HG03439 (cell line): ENCODE data around the gene ZFX.
A peak's percentile ranks its signal among the peaks of the same experiment; 100 is the strongest.
"Not testable (repeated sequence)": the region's sequence is repeated elsewhere in the genome, so short reads cannot be mapped to it uniquely, and the experiment has no call there.

Experiments used
- ATAC-seq: cut with Tn5 transposase; IDR thresholded peaks from one replicate; pipeline ENCODE4 v1.9.1; 2021; ENCODE audit warnings: mild to moderate bottlenecking, moderate library complexity; ENCODE audit not compliant: unreplicated experiment

ZFX gene

DNA sequence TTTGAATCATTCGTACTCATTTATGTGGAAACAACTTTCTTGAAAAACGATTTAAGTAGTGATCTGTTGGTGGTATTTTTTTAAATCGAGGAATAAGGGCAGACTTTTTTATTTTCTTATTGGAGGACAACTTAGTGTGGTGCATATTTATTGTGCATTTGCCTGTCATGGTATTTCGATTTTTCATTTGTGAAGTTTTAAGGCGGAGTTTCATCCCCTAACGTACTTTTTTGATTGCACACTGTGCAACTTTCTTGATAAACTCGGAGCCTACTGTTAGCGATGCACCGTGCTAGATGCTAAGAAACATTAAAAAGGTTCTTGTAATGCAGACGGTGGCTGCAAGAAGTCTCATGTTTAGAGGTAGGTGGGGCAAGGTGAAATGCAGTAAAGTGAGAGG lies 1.4 kb downstream of the ZFX start:
- no peak for ATAC-seq

DNA sequence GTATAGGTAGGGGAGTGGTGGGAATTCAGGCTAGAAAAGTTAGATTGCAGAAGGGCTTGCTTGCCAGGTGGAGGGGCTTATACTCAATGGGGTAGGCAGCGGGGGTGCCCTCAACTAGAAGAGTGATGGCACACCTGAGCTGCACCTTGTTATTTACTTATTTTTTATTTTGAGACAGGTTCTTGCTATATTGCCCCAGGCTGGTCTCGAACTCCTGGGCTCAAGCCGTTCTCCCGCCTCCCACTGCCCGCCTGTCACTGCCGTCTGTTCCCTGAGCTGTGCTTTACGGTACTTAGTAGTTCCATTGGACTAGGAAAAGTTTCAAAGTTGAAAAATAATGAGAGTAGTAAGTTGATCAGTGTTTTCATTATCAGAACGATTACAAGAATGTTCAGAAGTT lies 2.0 kb downstream of the ZFX start:
- ATAC-seq: no peak

DNA sequence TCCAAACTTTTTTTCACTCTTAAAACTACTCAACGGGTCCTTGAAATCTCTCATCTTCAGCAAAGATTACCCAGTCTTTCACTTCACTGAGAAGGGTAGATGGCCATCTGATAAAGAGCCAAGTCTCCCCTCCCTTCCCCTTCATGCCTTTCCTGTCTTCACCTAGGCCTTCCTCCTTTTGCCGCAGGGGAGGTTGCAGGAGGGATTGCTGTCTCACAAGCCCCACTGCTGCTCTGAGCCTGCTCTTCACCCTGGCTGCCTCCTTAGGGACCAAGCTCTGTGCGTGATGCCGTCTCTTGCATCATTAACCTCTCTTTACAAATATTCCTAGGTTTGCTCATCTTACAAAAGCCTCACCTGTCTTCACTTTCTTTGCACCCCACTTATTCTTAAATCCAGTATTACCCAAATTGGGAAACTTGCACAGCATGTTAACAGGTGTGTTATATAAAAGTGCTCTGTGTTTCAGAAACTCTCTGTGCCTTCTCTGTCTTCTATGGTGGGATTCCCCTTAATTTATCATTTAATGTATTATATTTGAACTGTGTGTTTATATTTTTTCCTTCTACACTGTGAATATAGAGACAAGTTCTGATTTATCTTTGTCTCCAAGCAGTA lies 3.8 kb downstream of the ZFX start:
- ATAC-seq: no peak

DNA sequence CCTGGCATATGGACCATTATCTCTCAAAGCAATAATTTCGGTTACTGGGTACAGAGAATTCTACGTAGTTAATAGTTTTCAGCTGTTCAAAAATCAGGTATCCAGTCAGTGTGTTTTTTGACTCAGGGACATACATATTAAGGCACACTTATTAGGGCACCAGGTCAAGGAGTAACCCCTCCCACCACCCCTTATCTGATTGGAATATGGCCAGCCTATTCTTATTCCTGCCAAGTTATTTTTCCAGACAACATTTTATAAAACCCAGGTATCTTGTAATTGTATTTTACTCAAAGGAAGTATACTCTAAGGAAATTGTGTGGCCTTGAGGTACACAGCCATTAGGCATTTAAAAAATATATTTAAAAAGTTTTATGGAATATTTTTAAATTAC lies 4.3 kb downstream of the ZFX start:
- ATAC-seq: no peak

DNA sequence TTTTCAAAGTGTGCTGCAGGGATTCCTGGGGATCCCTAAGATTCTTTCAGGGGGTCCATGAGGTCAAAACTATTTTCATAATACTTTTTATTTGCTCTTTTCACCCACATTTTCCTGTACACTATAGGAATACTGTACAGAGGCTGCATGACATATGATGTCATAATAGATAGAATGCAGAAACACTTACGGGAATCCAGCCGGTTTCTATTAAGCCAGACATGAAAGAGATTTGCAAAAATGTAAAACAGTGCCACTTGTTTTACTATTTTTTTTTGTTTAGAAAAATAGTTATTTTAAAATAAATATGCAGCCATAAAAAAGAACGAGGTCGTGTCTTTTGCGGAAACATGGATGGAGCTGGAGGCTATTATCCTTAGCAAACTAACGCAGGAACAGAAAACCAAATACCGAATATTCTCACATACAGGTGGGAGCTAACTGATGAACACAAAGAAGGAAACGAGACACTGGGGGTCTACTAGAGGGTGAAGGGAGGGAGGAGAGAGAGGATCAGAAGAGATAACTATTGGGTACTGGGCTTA lies 5.0 kb downstream of the ZFX start:
- ATAC-seq: no peak

DNA sequence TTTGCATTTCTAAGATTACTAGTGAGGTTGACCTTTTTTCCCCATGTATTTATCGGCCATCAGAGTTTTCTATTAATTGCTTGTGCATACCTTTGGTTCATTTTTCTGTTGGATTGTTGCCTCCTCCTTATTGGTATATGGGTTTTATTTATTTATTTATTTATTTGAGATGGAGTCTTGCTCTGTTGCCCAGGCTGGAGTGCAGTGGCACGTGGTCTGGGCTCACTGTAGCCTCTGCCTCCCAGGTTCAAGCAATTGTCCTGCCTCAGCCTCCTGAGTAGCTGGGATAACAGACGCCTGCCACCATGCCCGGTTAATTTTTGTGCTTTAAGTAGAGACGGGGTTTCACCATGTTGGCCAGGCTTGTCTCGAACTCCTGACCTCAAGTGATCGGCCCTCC lies 6.2 kb downstream of the ZFX start:
- ATAC-seq: not testable (repeated sequence)

DNA sequence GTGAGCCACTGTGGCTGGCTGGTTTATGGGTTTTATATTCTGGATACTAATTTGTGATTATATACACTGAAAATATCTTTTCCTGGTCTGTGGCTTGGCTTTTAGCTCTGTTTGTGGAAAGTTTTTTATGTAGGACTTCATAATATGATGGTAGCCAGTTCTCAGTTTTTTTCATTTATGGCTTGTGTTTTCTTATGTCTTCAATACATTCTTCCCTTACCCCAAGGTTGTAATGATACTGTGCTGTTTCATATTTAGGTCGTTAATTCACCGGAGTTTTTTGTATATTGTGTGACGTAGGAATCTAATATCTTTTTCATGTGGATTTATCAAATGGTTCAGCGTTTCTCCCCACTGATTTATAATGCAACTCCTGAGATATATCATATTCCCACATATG lies 6.6 kb downstream of the ZFX start:
- ATAC-seq: no peak

DNA sequence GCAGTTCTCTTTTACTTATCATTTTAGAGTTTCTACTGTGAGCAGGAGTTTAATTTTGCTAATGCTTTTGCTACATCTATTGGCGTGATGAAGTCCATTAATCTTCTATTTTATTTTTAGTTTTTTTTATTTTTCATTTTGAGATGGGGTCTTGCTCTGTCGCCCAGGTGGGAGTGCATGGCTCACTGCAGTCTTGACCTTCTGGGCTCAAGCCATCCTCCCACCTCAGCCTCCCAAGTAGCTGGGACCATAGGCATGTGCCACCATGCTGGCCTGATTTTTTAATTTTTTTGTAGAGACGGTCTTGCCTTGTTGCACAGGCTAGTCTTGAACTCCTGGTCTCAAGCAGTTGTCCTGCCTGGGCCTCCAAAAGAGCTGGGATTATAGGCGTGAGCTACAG lies 9.4 kb downstream of the ZFX start:
- ATAC-seq: no peak

DNA sequence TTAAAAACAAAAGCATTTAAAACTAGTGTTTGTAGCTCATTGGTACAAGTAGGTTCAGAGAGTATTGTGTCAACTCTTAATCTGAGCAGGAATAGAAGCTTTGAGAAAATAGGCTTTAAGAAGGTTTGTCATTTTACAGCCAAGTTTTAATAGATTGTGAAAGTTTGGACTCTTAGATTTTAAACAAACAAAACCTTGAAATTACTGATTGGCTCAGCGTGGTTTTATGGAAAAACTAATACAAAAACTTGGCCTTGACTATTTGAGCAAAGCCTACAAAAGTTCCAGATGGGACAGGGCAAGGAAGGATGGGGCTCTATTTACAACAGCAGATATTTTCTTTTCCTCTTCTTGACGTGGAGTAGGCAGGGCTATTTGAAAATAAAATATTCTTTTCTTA lies 16.5 kb downstream of the ZFX start:
- no peak for ATAC-seq

DNA sequence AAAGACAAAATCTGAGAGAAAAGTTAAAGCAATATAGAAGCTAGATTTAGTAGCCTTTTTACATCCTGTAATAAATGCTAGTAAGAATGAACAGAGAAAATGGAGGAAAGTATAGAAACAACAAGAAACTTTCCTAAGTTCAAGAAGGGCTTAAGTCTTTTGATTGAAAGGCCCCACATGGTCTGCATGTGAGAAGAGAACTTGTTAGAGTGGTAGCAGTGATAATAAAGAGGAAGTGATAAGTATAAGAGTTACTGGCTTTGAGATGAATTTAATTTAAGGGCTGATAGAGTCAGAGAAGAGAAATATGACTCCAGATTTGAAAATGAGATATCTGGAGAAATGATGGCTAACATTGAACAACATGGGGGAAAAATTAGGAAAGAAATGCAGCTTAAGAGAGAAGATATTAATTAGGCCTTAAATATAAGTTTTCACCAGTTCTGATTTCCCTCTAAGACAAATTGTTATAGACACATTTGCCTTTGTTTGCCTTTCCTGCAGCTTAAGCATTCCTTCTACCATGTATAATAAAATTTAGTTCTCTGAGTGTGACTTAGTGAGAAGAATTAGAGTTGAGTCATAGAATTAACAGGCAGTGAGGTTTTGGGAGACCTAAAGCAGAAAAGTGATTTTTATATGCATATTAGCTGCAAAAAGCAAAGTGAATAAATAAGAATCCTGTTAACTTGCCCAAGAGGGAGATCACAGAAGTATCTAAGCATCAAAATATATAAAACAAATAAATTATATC lies 18.4 kb downstream of the ZFX start:
- ATAC-seq: no peak

DNA sequence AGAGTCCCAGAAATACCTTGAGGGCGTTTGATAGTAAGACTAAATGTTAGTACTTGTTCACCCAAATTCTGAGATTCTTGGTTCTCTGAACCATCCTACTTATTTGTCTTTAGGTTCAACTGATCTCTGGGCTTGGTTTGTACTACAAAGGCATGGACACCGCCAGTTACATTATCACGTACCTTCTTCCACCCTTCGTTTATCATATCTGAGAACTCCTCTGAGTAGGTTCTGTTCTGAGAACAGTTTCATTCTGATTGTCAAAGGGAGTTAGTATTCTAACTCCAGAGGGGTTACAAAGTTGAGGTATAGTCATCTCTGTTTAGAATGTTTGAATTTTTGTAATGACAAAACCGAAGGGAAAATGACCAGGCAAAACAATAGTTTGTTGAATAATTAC lies 19.3 kb downstream of the ZFX start:
- ATAC-seq: peak; percentile 54

DNA sequence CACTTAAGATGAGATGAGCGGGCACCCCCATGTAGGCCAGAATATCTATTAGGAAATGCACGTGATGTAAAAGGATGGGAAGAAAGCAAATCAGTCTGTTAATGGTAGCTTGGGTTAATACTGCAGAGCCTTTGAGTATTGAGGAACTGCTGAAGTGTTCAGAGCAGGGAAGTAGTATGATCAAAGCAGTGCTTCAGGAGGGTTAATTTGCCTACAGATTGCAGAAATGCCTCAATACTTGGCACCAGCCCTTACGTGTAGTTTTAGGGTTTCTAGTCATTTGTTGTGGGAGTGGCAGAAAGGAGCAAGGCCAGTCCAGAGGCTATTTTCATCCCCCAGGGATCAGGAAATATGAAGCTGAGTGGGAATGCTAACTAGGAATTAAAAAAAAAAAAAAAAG lies 19.7 kb downstream of the ZFX start:
- peak; percentile 65 for ATAC-seq

DNA sequence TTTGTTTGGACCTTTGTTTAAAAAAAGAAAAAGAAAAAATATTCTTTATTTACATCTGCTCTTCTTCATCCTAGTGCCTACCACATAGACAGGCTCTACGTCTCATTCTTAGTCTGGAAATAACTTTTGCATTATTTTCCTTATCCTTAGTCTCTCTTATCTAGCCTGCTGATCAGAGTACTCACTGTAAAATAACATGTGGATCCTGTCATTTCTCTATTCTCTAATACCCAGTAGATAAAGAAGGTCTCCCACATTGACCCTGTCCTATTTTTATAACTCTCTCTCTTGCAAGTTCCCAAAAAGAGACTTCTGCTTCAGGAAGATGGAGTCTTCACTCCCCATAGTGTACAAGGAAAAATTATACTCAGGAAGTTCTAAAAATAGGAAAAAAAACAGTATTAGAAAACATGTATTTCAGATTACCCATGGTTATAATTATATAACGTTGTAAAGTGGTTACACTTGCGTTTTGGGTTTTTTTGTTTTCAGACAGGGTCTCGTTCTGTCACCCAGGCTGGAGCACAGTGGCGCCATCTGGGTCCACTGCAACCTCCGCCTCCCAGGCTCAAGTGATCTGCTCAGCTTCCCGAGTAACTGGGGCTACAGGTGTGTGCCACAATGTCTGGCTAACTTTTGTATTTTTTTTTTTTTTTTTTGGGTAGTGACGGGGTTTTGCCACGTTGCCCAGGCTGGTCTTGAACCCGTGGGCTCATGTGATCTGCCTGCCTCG lies 23.8 kb downstream of the ZFX start:
- ATAC-seq: no peak

DNA sequence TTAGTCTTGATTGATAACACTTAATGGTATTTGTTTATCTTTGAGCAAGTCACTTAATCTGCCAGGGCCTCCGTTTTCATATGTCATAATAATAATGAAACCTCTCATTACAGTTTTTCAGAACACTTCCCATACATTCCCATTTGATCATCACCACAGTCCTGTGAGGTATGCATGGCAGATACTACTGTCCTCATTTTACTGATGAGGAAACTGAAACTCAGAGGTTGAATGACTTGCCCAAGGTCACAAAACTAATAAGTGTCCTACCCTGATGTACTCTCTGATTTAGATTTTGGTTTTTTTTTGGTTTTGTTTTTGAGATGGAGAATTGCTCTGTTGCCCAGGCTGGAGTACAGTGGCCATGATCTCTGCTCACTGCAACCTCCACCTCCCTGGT lies 25.7 kb downstream of the ZFX start:
- no peak for ATAC-seq

DNA sequence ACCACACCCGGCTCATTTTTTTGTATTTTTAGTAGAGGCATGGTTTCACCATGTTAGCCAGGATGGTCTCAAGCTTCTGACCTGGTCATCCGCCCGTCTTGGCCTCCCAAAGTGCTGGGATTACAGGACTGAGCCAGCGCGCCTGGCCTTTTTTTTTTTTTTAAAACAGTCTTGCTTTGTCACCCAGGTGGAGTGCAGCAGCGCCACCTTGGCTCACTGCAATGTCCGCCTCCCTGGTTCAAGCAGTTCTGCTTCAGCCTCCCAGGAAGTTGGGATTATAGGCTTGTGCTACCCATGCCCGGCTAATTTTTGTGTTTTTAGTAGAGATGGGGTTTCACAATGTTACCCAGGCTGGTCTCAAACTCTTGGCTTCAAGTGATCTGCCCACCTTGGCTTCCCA lies 28.9 kb downstream of the ZFX start:
- ATAC-seq: no peak

DNA sequence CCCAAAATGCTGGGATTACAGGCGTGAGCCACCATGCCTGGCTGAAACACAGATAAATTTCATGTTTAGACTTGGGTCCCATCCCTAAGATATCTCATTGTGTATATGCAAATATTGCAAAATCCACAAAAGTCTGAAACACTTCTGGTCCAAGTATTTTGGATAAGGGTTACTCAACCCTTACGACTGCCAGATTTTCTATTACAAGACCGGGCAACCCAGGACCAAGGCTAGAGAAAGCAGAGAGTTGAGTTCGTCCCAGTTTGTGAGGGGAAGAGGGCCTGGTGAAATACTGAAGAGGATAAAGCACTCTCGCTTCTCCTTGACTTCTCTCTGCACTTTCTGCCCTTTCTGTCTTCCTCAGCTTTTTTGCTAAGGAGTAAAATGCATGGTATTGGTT lies 34.5 kb downstream of the ZFX start:
- no peak for ATAC-seq

DNA sequence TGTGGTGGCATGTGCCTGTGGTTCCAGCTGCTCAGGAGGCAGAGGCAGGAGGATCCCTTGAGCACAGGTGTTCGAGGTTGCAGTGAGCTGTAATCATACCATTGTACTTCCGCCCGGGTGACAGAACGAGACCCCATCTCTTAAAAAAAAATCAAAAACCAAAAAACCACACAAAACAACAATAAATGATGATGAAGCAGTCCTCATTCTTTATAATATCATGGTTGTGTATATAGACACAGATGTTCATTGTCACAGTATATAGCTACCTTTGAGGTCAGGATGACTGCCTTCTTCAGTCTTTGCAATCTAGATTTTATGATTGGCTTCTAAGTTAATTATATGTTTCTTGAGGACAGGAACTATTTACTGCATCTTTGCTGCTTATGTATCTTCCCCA lies 37.0 kb downstream of the ZFX start:
- no peak for ATAC-seq

DNA sequence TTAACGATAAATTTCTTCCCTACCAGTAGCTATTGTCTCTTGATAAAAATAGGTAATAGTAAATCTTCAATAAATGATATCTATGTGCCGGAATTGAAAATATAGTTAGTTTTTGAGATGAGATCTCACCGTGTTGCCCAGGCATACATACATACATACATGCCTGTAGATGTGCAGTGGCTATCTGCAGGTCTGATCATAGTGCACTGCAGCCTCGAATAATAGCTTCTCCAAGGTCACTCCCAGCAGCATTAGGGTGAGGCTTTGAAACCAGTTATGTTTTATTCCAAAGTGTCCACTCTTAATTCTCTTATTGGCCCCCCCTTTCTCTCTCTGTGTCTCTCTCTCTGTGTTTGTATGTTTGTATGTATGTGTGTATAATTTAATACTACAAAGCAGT lies 37.5 kb downstream of the ZFX start:
- ATAC-seq: no peak

DNA sequence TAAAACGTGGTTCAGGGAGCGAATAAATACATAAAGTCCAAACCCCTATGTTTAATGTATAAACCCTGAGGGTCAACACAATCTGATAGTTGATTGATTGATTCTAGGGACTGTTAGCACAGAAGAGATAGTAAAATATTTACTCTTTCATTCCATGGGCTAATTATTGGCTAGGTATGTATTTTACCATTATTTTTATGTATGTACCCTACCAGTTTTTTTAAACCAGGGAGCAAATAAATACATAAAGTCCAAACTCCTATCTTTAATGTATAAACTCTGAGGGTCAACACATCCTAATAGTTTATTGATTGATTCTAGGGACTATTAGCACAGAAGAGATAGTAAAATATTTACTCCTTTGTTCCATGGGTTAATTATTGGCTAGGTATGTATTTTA lies 40.0 kb downstream of the ZFX start:
- ATAC-seq: no peak

DNA sequence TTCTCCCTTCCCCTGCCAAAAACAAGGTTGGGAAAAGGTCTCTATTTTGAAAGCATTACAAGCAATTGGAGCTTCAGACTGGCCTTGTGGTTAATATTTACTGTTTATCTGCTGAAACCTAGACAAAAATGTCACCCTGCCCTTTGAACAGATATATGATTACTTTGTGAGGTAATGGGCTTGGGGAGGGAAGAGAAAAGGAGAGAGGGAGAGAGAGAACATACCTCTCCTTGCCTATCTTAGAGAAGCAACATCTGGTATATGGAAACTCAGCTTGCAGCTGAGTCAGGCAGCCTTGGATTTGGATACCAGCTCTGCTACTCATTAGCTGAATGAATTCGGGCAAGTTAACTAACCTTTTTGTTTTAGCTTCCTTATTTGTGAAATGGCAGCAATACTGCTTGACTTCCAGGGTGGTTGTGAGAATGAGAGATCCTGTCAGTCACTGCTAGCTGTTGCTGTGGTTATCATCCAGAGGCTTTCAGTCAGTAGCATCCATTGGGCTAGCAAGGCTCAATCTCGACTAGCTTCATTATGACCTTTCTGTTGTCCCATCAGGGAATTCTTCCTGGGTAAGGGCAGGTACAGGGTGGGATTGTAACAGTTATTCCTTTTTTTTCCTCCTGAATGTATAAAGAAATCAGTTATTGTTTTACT lies 41.1 kb downstream of the ZFX start:
- no peak for ATAC-seq

DNA sequence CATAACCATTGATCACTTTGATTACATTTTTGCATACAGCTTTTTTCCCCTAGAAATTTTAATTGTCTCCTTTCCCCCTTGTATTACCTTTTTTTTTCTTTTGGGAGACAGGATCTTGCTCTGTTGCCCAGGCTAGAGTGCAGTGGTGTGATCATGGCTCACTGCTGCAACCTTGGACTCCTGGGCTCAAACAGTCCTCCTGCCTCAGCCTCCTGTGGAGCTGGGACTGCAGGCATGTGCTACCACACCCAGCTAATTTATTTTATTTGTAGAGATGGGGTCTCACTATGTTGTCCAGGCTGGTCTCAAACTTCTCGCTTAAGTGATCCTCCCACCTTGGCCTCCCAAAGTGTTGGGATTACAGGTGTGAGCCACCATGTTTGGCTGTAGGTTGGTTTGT lies 47.0 kb downstream of the ZFX start:
- no peak for ATAC-seq

DNA sequence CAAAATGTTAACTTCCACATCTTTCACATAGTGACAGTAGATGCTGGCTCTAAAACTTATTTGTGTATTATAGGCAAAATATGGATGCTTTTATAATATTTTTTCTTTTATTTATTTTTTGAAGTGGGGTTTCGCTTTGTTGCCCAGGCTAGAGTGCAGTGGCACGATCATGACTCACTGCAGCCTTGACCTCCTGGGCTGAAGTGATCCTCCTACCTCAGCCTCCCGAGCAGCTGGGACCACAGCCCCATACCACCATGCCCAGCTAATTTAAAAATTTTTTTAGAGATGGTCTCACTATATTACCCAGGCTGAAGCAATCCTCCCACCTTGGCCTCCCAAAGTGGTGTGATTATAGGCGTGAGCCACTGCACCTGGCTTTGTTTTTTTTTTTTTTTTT lies 48.6 kb downstream of the ZFX start:
- no peak for ATAC-seq
